Osteocyte (in vitro differentiated cells): ENCODE measurements around the gene CLEC18C. TPM values are rescaled to one million over a fixed set of nuclear protein-coding genes. Genes with fewer than 3 reads are reported as not detected.
"Not testable (repeated sequence)": the region's sequence is repeated elsewhere in the genome, so short reads cannot be mapped to it uniquely, and the experiment has no call there.

Experiments
- DNase-seq: peaks from one replicate; pipeline ENCODE4 v3.0.0; 2021; ENCODE audit warnings: mixed read lengths; ENCODE audit not compliant: unreplicated experiment; ENCODE audit errors: extremely low spot score
- H3K27ac Mint-ChIP-seq: one replicate; pipeline ENCODE4 v1.8.0; 2021; ENCODE audit warnings: mild to moderate bottlenecking, mixed read lengths; ENCODE audit not compliant: unreplicated experiment
- H3K27me3 Mint-ChIP-seq: one replicate; pipeline ENCODE4 v1.8.0; 2021; ENCODE audit warnings: mixed read lengths; ENCODE audit not compliant: unreplicated experiment
- H3K36me3 Mint-ChIP-seq: one replicate; pipeline ENCODE4 v1.8.0; 2021; ENCODE audit warnings: mixed read lengths; ENCODE audit not compliant: unreplicated experiment
- H3K4me1 Mint-ChIP-seq: one replicate; pipeline ENCODE4 v1.8.0; 2021; ENCODE audit warnings: mixed read lengths; ENCODE audit not compliant: unreplicated experiment
- H3K4me3 Mint-ChIP-seq: one replicate; pipeline ENCODE4 v1.8.0; 2021; ENCODE audit warnings: mild to moderate bottlenecking, moderate library complexity, mixed read lengths; ENCODE audit not compliant: unreplicated experiment
- H3K9me3 Mint-ChIP-seq: one replicate; pipeline ENCODE4 v1.8.0; 2021; ENCODE audit warnings: mixed read lengths; ENCODE audit not compliant: unreplicated experiment
- total RNA-seq: library from RNA; stranded (reverse); gene quantifications from 2 replicates; pipeline ENCODE4 v1.2.1, GENCODE V29; 2021
- TF ChIP-seq, protein P1 (sequence below): fragments of 200-600 bp; sonication (generic); IDR thresholded peaks from 2 replicates; pipeline ENCODE4 v1.5.0; 2021; ENCODE audit warnings: antibody characterized with exemption, mild to moderate bottlenecking, moderate library complexity

Gene CLEC18C
- total RNA-seq, 1 donor from 2014 or later = not detected

DNA sequence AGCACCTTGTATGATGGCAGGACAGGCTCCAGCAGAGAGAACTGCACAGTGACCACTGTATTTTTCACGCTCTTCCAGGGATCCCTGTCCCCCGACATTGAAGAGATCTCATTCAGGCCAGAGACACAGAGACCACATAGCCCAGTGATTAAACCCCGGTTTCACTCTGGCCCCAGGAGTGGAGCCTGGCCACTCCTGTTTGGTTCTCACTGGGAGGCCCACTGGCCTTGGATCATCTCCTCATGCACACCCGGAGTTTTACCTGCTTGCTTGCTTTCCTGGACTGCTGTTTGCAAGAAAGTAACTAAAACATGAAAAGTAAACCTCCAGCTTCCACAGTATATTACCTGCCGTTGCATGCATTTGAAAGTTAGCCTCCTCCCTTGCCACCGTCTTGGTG is 13.2 kb upstream of the CLEC18C start:
- no peak for DNase-seq
- Mint-ChIP-seq H3K9me3 (no peaks in the 10 kb centered on the region), H3K27ac (no peak overlapping the region), H3K36me3 (peaks cover 11% of the 10 kb centered on the region), H3K4me1 (peaks cover 1% of the 10 kb centered on the region), H3K4me3 (no peak overlapping the region), H3K27me3 (no peaks in the 10 kb centered on the region)
- TF ChIP-seq, protein P1, sequence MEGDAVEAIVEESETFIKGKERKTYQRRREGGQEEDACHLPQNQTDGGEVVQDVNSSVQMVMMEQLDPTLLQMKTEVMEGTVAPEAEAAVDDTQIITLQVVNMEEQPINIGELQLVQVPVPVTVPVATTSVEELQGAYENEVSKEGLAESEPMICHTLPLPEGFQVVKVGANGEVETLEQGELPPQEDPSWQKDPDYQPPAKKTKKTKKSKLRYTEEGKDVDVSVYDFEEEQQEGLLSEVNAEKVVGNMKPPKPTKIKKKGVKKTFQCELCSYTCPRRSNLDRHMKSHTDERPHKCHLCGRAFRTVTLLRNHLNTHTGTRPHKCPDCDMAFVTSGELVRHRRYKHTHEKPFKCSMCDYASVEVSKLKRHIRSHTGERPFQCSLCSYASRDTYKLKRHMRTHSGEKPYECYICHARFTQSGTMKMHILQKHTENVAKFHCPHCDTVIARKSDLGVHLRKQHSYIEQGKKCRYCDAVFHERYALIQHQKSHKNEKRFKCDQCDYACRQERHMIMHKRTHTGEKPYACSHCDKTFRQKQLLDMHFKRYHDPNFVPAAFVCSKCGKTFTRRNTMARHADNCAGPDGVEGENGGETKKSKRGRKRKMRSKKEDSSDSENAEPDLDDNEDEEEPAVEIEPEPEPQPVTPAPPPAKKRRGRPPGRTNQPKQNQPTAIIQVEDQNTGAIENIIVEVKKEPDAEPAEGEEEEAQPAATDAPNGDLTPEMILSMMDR = no peak

DNA sequence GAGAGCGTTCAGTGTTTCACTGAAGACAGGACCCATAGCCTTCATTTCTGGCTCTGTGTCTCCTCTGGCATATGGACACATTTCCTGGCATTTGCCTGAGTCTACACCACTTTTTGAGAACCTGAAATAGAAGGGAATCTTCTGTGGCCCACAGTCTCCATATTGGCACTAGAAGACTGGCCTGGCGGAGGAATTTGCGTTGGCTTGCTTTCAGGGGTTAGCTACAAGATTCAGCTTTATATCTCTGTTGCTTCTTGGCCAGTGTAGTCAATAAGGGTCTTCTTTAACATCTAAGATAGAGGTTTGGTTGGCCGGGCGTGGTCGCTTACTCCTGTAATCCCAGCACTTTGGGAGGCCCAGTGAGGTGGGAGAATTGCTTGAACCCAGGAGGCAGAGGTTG is 12.8 kb upstream of the CLEC18C start:
- Mint-ChIP-seq H3K9me3 (no peaks in the 10 kb centered on the region), H3K27me3 (no peaks in the 10 kb centered on the region), H3K4me1 (peaks cover 1% of the 10 kb centered on the region), H3K27ac (no peak overlapping the region), H3K4me3 (no peak overlapping the region), H3K36me3 (peaks cover 11% of the 10 kb centered on the region)
- TF ChIP-seq, protein P1 = no peak
- no peak for DNase-seq

DNA sequence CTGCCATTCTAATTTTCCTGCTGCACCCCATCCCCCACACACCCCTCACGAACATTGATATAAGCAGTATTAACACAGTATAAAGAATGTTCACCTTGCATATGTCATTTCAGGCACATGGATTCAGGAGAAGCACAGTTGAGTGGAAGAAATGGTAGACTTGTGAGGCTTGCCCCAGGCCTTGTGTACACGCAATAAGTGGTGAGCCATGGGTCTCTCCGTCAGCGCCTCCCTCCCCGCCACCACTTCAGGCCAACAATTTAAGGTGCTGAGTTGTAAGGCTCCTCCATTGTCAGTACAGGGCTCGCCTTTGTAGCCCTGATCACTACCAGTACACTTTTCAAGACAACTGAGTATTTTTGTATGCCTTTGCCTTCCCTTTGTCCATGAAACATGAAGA is 12.2 kb upstream of the CLEC18C start:
- no peaks in the 10 kb centered on the region for H3K27me3 Mint-ChIP-seq
- TF ChIP-seq, protein P1 = no peak

DNA sequence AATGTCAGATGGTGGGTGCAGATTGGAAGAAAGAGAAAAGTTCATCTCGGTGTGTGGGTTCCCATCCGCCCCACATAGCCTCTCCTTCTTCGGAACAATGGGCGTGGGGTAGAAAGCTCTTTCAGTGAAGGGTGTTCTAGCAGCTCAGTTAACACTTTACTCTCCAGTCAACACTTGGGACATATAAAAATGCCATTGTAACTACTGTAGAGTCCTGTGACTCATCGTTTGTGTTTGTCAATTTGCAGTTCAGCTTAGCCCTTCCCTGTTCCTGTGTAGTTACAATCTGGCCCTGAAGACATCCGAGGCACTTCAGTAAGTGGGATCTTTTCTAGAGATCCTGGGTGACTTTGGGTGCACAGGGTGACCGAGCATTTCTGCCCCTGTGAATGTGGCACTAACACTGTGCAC is 11.5 kb upstream of the CLEC18C start:
- TF ChIP-seq, protein P1 = no peak
- Mint-ChIP-seq H3K36me3 (peaks cover 11% of the 10 kb centered on the region), H3K4me3 (no peak overlapping the region), H3K27ac (no peak overlapping the region), H3K9me3 (no peaks in the 10 kb centered on the region), H3K27me3 (no peaks in the 10 kb centered on the region), H3K4me1 (peaks cover 1% of the 10 kb centered on the region)
- no peak for DNase-seq

More for the DNA sequence above, 12.2 kb upstream of the CLEC18C start:
- no peak for DNase-seq
- Mint-ChIP-seq H3K27ac (no peak overlapping the region), H3K4me3 (no peak overlapping the region), H3K9me3 (no peaks in the 10 kb centered on the region), H3K36me3 (peaks cover 11% of the 10 kb centered on the region), H3K4me1 (peaks cover 1% of the 10 kb centered on the region)

DNA sequence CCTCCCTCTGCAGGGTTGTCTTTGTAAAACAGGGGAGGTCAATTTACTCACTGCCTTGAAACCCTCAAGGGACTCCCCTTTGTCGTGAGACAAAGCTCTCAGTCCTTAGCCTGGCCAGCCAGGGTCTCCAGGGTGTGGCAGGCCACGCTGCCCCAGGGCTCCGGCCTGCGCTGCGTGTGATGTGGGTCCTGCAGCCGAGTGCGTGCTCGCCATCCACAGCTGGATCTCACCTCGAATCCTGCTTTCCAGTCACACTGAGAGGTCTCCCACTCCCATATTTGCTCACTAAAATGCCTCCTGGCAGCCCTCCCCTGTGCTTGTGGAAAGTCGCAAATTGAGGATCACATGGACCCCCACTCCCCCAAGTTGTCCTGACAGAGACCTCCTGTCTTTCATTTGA is 10.0 kb upstream of the CLEC18C start:
- H3K36me3 Mint-ChIP-seq = peaks cover 11% of the 10 kb centered on the region
- TF ChIP-seq, protein P1 = no peak
- H3K9me3 Mint-ChIP-seq = no peaks in the 10 kb centered on the region
- peaks cover 1% of the 10 kb centered on the region for H3K4me1 Mint-ChIP-seq
- H3K4me3 Mint-ChIP-seq = no peak overlapping the region
- no peaks in the 10 kb centered on the region for H3K27me3 Mint-ChIP-seq
- H3K27ac Mint-ChIP-seq = no peak overlapping the region
- no peak for DNase-seq

DNA sequence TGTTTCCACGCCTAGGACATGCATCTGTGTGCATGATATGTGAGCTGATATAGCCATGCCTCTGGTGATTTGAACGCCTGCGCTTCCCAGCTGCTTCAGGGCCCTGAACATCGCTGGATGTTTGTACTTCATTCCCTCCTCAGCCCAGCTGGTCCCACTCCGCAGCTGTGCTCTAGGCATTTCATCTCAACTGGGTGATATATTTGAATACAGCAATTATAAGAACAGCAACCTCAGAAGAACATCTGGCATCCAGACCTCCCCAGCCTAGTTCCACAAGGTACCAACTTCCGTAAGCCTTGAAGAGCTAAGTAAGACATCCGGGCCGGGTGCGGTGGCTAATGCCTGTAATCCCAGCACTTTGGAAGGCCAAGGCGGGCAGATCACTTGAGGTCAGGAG is 6.9 kb upstream of the CLEC18C start:
- not testable (repeated sequence) for H3K27me3 Mint-ChIP-seq, H3K4me3 Mint-ChIP-seq, H3K4me1 Mint-ChIP-seq, H3K27ac Mint-ChIP-seq, H3K36me3 Mint-ChIP-seq, H3K9me3 Mint-ChIP-seq, DNase-seq

DNA sequence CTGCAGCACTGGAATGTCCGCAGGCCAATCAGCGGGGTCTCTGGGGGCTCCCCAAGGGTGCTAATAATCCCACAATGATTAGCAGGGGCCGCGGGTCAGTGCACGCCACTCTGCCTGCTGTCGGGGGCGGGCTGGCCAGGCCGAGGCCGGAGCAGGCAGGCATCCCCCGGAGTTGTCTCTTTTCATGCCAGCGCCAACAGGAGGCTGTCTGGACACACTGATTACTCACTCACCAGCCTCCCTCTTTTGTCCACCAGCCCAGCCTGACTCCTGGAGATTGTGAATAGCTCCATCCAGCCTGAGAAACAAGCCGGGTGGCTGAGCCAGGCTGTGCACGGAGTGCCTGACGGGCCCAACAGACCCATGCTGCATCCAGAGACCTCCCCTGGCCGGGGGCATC is 329 bp downstream of the CLEC18C start:
- H3K9me3 Mint-ChIP-seq, H3K27me3 Mint-ChIP-seq, H3K36me3 Mint-ChIP-seq, H3K4me3 Mint-ChIP-seq, H3K4me1 Mint-ChIP-seq, DNase-seq, H3K27ac Mint-ChIP-seq: not testable (repeated sequence)

DNA sequence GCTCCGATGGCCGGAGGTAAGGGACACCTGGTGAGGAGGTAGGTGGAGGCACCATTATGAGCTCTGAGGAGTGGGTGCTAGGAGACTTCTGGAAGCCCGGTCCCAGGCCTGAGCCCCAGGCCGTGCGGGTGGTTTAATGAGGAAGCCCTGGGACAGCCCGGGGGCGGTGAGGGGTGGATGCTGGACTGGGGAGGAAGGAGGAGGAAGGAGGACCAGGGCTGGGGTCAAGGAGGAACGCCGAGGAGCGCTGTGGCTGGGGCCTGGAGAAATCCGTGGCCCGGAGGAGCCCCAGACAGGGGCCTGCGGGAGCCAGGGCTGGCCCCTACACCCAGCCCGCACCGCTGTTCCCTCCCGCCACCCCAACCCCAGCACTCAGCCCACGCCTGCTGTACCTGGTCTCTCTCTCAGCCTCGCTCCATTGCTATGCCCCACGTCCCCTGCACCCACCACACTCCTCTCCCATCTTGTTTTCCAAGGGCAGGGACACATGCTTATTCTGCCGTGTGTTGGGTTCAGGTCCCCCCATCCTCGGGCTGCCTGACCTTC is 873 bp downstream of the CLEC18C start:
- H3K9me3 Mint-ChIP-seq, H3K4me1 Mint-ChIP-seq, H3K36me3 Mint-ChIP-seq, H3K27me3 Mint-ChIP-seq, DNase-seq, H3K27ac Mint-ChIP-seq, H3K4me3 Mint-ChIP-seq: not testable (repeated sequence)
